Stimulated activated CD4-positive, alpha-beta T cell treated with anti-CD3 and anti-CD28 coated beads, Interleukin-4, amount 100 ng/mL, for 48 hours (primary cell): ENCODE data around the gene PCBP1.
"Not testable (repeated sequence)": the region's sequence is repeated elsewhere in the genome, so short reads cannot be mapped to it uniquely, and the experiment has no call there.

Experiments used
- DNase-seq, 2 donors: peaks; one replicate each; pipeline ENCODE4 v3.0.0-alpha.2; 2020; ENCODE audit warnings: low read depth in 2 of 2

Gene PCBP1

GRCh38 chr2:70081221-70081620 lies 6.1 kb upstream of the PCBP1 start:
- no peak for DNase-seq

- DNase-seq = peak; percentile 42 to 59
Observed at GRCh38 chr2:70083344-70084156, 3.7 kb upstream of the PCBP1 start.

DNA sequence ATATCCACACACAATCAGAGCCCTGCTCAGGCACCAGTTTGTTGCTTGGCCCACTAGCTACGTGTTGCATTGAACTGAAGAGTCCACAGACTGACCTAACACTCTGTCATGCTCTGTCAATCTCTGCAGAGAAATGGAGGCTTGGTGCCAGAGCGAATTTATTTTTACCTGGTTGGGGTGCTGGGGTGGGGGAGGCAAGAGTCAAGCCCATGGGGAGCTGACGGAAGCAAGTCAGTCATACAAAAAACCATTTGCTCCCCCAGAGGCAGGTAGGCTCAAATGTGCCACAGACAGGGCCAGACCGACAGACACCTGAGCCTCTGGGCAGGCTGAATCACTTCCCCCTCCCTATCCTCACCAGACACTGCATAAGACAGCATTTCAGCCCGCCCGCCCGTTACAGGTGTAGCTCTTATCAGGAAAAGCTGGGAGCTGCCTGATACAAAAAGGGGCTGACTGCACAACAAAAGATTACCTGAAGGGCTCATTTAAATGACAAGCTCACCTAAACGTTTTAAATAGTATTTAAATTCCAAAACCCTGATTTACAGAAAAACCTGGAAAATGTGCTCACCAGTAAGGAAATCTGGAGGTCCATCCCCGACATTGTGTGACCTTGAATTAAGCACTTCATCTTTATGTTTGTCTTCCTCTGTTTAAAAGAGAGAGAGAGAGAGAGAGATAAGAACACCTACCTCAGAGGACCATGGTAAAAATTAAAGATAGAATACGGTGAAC lies 2.1 kb upstream of the PCBP1 start:
- DNase-seq = peak in 1 of 2 donors; percentile 44

DNA sequence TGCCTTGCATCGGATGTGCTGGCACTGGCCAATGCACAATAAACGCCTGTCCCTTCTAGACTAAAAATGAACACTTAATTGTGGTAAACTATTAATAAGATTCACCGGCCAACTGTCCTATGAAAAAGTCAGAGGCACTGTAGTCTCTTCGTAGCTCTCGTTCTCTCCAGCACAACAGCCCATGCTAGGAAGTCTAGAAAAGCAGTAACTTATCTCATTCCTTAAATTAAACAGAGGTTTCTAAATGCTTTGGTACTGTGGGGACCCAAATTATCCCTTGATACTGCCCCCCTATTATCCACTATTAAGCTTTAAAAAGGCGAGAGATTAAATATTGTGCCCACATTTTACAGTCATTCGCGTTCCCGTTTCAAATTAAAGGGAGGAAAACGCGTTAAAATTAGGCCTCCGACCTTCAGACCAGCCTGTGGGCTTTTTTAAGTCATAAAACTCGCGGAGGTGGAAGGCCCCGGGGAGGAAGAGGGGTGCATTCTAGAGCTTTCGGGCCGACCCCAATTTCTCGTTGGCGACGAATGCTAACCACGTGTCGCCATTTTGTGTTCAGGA lies 1.5 kb upstream of the PCBP1 start:
- no peak for DNase-seq

DNA sequence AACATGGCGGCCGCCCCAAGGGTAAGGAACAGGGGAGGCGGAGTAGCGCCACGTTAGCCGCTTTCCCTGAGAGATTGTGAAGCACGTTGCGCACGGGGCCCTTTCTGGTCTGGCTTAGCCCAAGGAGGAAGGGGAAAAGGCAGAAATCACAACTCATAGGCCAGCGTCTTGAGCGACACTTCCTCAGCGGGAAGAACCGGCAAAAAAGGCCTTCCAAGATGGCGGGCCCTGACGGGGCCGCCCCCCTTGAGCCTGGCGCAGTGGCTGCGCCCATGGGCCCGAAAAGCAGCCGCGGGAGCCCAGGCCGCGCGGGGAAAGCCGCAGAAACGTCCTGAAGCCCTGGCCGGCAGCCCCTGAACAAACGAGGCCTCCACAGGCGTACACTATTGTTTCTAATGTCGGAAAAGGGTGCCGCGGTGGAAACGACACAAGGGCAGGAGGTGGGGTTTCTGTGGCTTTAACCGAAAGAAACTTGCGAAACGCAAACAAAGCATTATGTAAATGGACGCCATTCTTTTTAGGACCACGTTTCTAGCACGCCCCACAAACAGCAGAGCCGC lies 919 bp upstream of the PCBP1 start:
- peak; percentile 63 to 70 for DNase-seq

- peak in 1 of 2 donors; percentile 33 for DNase-seq
Observed at GRCh38 chr2:70087702-70088597, 673 bp downstream of the PCBP1 start.

- DNase-seq = no peak
Observed at GRCh38 chr2:70088598-70089219, 1.4 kb downstream of the PCBP1 start.

DNA sequence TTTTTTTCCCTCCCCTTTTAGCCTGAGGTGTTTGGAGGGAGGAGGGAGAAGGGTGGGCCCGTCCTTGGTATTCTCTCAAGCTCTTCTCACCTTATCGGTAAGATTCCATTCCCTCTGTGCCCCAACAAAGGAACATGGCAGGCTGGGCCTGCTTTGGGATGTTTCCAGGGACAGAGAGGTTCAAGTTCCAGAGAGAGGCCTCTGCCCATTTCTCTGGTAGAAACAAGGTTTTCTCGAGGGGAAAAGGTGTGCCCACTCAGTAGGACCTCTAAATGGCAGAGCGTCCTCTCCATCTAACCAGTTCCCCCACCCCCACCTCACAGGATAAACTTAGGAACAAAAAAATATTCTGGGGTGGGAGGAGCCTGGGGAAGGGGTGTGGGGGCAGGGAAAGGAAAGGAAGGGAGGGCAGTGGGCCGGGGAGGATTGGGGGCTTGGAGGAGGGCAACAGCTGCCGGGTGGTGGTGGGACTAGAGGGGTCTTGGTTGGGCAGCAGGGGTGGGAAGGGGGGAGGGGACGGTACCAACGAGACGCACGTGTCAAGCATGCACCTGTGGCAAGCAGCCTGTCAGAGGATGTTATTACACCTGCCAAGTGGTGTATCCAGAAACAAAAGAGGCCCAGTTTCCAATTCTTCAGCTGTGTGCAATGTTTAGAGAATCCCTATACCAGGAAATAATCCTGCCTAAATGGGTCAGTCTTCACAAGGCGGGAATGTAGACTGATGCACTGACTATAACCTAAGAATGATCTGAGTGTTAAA lies 2.1 kb downstream of the PCBP1 start:
- DNase-seq = no peak

DNA sequence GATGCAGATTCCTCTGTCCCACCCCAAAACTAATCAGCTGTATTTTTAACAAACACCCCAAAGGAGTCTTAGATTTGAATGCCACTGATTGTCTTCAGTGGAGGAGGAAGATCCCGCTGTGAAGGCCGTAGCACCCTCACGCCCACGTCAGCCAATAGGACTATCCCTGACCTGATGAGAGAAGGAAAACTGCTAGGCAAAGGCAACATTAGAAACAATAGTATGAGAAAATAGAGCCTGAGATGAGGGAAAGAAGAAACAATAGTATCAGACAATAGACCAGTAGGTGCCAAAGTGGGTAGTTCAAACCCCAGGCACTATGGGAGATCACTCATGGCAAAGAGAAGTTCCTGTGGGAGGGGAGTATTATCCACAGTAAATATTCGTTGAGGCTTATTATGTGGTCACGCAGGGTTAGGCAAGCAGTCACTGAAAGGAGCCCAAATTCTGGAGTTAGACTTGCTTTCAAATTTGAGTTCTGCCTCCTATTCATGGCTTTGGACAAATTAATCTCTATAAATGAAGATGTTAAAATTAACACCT lies 2.8 kb downstream of the PCBP1 start:
- no peak for DNase-seq

DNA sequence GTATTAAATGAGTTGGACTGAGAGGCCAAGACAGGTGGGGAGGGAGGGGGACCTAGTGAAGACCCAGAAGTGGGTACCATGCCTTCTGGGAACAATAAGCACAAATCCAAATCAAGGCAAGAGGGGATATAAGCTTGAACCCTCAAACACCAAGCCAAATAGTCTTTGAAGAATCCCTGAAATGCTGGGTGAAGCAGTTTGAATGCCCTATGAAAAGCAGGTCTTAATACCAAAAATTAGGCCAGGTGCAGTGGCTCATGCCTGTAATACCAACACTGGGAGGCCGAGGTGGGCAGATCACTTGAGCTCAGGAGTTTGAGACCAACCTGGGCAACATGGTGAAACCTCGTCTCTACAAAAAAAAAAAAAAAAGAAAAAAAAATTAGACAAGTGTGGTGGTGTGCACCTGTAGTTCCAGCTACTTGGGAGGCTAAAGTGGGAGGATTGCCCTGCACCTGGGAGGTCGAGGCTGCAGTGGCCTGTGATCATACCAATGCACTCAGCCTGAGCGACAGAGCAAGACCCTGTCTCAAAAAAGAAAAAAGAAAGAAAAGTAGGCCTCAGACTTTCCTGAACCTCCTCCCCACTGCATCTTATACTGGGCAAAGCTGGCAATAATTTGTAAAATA lies 3.5 kb downstream of the PCBP1 start:
- no peak for DNase-seq

- no peak for DNase-seq
Observed at GRCh38 chr2:70091364-70091763, 4.1 kb downstream of the PCBP1 start.

DNA sequence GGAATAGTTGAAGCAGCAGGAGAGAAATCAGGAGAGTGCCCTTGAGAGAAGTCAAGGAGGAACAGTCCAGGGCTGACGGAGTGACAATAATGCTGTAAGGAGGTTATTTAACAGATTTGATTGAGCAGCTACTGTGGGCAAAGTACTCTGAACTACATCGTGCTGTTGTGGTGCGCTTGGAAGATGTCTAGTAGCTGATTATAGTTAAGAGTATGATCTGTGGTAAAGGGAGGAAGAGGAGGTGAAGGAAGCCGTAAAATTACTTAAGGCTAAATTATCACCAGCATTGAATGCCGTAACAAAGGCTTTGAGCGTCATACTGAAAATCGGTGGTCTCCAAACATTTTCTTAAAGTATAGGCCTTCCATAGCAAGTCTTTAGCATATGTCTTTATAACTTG lies 4.5 kb downstream of the PCBP1 start:
- DNase-seq = no peak

DNA sequence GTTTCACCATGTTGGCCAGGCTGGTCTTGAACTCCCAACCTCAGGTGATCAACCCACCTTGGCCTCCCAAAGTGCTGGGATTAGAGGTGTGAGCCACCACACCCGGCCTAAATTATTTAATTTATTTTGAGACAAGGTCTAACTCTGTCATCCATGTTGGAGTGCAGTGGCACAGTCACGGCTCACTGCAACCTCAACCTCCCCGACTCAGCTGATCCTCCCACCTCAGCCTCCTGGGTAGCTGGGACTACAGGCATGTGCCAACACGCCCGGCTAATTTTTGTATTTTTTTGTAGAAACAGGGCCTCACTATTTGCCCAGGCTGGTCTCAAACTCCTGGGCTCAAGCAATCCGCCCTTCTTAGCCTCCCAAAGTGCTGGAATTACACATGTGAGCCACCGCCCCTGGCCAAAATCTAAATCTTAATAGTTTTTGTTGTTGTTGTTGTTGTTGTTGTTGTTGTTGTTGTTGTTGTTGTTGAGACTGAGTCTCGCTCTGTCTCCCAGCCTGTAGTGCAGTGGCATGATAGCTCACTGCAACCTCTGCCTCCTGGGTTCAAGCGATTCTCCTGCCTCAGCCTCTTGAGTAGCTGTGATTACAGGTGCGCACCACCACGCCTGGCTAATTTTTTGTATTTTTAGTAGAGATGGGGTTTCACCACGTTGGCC lies 5.4 kb downstream of the PCBP1 start:
- not testable (repeated sequence) for DNase-seq

DNA sequence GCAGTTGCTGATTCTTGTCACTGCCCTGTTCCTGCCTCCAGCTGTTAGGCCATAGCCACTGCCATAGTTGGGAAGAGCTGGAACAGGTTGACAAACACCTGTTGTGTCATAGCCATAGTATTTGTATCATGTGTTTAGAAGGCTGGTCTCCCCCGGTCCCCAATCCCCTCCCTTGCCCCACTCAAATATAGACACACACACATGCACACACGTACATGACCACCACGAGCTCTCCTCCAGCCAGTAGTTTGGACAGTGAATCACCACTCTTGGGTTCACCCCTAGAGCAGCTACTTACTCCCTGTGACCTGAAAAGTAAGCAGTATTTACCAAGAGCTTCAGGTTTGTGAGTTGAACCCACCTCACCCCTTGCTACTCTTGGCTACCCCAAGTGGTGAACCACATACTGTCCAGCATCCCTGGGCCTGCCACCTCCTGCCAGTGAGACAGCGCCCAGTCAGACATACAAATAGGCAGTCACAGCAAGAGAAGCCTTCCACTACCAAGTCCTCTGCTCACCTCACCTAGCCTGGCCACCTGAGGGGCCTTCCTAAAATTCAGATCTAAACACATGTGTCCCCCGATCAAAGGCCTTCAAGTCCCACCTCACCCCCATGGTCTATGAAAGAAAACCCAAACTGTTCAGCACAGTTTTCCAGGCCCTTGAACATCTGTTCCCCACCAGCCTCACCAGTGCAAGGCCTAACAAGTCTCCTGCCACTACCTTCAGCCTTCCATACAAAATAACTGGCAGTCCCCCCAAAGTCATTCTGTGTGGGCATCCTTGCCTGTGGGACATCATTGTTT lies 7.1 kb downstream of the PCBP1 start:
- no peak for DNase-seq

DNA sequence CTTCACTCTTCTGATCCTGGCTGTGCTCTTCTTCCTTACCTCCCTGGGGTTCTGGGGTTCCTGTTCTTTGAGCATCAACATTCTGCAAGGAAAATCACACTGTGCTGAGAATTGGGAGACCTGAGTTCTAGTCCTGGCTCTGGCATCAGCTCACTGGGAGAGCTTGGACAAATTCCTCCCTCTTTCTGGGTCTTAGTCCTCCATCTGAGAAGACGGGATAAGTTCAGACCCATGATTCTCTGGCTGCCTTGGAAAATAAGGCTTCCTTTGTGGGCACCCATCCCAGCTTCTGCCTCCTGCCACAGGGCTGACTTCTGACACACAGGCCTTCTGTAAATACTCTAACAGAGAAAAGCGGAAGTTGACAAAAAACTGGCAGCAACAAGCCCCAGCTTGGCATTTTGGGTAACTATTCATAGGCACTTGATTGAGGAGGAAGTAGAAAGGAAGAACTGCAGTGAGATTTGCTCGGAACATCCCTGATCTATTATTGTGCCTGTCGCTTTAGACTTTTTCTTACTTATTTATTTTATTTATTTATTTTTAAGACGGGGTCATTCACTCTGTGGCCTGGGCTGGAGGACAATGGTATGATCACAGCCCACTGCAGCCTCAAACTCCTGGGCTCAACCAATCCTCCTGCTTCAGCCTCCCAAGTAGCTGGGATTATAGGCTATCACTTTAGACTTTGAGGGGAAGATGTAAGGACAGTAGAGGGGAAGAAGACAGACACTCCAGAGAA lies 7.9 kb downstream of the PCBP1 start:
- no peak for DNase-seq

GRCh38 chr2:70095720-70096670 lies 8.7 kb downstream of the PCBP1 start:
- no peak for DNase-seq
